Skin of body (tissue), 2 donors: ENCODE results near the gene FGFR3. TPM values are rescaled to one million over a fixed set of nuclear protein-coding genes. Genes with fewer than 3 reads are reported as not detected.

ENCODE experiments used
- DNase-seq: peaks from one replicate; lab custom pipeline; 2025; lab: John Stamatoyannopoulos, UW
- total RNA-seq: library from RNA; depleted of rRNA; stranded (reverse); fragments of >200 nt; gene quantifications from one replicate; pipeline ENCODE4 v1.2.3, GENCODE V29; 2014

FGFR3 gene
- total RNA-seq, 1 donor from 2014 or later: 30.4 TPM

DNA sequence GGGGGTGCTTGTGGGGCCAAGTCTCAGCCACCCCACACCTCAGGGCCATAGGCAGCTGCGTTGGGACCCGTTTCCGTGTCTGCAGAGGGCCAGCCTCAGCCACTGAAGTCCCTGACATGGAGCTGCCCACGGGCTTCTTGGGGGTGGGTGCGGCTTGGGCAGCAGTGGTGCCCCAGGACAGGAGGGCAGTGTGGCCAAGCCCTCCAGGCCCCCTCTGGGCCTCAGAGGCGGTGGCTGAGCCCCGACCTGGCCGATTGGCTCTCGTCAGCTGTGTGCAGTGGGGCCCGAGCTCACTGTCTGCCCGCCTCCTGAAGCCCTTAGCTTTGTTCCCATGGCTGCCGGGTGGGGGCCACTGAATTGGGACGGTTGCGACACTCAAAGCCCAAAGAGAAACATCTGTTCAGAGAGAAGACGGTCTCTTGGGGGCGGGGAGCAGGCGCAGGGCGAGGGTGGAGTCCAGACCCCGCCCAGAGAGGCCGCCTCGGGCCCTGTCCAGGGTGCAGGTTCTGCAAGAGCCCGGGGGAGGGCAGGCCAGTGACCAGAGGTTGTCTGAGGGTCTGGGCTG is 9.1 kb downstream of the FGFR3 start:
- DNase-seq: no peak

DNA sequence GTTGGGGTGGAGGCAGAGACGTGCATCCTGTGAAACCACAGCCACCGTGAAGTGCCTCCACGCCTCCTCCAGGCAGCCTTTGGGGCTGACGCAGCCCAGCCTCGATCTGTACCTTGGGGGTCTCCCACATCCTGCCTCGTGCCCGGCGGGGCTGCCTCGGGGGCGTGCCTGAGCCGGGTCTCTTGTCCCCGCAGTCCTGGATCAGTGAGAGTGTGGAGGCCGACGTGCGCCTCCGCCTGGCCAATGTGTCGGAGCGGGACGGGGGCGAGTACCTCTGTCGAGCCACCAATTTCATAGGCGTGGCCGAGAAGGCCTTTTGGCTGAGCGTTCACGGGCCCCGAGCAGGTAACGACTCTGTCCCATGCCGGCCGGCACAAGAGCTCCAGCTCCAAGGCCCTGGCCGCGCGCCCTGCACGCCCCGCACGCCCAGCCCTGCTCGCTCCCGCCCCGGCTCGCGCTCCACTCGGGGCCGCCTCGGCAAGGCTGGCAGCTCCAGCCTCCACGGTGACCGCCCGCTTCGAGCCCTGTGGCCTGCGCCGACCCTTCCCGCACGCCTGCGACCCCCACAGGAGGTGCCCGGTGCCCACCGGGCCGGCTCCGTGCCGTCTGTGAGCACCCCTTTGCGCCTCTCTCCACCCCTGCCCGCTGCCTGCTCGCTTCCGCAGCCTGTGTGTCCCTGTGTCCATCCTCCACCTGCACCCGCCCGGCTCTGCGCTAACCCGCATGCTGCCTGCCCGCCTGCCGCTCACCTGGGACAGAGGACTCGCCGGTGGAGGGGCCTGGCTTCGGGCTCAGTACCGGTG is 9.8 kb downstream of the FGFR3 start:
- DNase-seq: no peak

DNA sequence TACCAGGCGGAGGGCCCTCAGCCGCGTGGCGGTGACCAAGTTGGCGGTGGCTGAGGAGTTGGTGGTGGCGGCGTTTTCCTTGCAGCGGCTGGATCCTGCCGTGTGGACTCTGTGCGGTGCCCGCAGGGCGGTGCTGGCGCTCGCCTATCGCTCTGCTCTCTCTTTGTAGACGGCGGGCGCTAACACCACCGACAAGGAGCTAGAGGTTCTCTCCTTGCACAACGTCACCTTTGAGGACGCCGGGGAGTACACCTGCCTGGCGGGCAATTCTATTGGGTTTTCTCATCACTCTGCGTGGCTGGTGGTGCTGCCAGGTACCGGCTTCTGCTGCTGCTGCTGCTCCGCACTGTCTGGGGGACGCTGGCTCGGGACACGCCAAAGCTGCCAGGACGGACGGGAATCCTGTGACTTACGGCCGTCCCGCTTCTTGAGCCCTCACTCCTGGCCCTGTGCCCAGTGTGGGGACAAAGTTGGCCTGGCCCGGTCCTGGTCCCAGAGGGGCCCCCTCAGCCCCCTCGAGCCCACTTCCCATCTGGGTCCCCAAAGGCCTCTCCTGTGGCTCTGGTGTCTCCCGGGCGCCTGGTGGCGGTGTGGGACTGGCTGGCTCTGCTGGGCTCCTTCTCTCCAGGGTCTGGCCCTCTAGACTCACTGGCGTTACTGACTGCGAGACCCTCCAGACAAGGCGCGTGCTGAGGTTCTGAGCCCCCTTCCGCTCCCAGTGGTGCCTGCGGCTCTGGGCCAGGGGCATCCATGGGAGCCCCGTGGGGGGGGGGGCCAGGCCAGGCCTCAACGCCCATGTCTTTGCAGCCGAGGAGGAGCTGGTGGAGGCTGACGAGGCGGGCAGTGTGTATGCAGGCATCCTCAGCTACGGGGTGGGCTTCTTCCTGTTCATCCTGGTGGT is 10.7 kb downstream of the FGFR3 start:
- no peak for DNase-seq

DNA sequence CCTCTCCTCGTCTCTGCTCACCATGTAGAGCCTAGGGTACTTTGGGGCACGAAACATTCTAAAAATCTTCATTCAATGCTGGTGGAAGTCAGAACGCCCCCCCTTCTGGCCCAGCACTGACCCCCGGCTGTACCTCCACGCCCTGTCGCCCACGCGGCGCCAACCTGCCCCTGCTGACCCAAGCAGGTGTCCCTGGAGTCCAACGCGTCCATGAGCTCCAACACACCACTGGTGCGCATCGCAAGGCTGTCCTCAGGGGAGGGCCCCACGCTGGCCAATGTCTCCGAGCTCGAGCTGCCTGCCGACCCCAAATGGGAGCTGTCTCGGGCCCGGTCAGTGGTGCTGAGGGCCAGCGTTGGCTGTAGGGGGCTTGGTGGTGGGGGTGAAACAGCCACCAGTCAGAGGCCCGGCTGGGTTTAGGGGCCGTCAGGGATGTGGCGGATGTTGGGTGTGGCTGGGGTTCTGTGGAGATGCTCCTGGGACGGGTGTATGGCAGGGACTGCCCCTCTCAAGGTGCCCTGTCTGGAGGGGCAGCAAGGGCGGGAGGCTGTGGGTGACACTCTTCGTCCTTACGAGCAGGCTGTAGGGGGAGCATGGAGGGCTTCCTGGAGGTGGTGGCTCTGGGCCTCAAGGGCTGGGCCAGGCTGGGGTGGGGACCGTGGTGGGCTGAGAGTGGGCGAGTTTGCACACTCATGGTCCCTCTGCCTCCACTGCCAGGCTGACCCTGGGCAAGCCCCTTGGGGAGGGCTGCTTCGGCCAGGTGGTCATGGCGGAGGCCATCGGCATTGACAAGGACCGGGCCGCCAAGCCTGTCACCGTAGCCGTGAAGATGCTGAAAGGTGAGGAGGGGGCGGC is 11.8 kb downstream of the FGFR3 start:
- DNase-seq: no peak

DNA sequence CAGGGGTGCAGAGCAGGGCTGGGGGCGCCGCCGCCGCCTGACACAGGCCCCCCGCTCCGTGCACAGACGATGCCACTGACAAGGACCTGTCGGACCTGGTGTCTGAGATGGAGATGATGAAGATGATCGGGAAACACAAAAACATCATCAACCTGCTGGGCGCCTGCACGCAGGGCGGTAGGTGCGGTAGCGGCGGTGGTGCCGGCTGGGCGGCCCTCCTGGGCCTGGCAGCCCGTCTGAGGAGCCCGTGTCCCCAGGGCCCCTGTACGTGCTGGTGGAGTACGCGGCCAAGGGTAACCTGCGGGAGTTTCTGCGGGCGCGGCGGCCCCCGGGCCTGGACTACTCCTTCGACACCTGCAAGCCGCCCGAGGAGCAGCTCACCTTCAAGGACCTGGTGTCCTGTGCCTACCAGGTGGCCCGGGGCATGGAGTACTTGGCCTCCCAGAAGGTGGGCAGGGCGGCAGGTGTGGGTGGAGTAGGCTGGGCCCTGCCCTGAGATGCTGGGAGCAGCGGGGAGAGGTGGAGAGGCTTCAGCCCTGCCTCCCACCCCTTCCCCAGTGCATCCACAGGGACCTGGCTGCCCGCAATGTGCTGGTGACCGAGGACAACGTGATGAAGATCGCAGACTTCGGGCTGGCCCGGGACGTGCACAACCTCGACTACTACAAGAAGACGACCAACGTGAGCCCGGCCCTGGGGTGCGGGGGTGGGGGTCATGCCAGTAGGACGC is 12.6 kb downstream of the FGFR3 start:
- DNase-seq: no peak

DNA sequence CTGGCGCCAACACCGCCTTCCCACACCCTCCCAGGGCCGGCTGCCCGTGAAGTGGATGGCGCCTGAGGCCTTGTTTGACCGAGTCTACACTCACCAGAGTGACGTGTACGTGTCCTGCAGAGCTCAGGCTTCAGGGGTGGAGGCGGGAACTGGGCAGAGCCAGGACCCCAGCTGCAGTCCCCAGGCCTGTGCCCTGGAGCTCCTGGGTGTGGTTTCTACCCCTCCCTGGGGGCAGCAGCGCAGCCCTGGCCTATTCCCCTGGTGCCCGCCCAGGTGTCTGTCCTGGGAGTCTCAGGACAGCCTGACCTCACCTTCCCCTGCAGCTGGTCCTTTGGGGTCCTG is 13.1 kb downstream of the FGFR3 start:
- DNase-seq: no peak

DNA sequence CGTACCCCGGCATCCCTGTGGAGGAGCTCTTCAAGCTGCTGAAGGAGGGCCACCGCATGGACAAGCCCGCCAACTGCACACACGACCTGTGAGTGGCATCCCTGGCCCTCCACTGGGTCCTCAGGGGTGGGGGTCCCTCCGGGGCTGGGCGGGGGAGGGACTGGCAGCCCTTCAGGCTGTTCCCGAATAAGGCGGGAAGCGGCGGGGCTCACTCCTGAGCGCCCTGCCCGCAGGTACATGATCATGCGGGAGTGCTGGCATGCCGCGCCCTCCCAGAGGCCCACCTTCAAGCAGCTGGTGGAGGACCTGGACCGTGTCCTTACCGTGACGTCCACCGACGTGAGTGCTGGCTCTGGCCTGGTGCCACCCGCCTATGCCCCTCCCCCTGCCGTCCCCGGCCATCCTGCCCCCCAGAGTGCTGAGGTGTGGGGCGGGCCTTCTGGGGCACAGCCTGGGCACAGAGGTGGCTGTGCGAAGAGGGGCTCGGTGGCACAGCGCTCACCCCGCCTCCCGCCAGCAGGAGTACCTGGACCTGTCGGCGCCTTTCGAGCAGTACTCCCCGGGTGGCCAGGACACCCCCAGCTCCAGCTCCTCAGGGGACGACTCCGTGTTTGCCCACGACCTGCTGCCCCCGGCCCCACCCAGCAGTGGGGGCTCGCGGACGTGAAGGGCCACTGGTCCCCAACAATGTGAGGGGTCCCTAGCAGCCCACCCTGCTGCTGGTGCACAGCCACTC is 13.7 kb downstream of the FGFR3 start:
- no peak for DNase-seq

DNA sequence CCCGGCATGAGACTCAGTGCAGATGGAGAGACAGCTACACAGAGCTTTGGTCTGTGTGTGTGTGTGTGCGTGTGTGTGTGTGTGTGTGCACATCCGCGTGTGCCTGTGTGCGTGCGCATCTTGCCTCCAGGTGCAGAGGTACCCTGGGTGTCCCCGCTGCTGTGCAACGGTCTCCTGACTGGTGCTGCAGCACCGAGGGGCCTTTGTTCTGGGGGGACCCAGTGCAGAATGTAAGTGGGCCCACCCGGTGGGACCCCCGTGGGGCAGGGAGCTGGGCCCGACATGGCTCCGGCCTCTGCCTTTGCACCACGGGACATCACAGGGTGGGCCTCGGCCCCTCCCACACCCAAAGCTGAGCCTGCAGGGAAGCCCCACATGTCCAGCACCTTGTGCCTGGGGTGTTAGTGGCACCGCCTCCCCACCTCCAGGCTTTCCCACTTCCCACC is 14.3 kb downstream of the FGFR3 start:
- no peak for DNase-seq

DNA sequence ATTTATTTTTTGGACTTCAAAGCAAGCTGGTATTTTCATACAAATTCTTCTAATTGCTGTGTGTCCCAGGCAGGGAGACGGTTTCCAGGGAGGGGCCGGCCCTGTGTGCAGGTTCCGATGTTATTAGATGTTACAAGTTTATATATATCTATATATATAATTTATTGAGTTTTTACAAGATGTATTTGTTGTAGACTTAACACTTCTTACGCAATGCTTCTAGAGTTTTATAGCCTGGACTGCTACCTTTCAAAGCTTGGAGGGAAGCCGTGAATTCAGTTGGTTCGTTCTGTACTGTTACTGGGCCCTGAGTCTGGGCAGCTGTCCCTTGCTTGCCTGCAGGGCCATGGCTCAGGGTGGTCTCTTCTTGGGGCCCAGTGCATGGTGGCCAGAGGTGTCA is 15.3 kb downstream of the FGFR3 start:
- no peak for DNase-seq

DNA sequence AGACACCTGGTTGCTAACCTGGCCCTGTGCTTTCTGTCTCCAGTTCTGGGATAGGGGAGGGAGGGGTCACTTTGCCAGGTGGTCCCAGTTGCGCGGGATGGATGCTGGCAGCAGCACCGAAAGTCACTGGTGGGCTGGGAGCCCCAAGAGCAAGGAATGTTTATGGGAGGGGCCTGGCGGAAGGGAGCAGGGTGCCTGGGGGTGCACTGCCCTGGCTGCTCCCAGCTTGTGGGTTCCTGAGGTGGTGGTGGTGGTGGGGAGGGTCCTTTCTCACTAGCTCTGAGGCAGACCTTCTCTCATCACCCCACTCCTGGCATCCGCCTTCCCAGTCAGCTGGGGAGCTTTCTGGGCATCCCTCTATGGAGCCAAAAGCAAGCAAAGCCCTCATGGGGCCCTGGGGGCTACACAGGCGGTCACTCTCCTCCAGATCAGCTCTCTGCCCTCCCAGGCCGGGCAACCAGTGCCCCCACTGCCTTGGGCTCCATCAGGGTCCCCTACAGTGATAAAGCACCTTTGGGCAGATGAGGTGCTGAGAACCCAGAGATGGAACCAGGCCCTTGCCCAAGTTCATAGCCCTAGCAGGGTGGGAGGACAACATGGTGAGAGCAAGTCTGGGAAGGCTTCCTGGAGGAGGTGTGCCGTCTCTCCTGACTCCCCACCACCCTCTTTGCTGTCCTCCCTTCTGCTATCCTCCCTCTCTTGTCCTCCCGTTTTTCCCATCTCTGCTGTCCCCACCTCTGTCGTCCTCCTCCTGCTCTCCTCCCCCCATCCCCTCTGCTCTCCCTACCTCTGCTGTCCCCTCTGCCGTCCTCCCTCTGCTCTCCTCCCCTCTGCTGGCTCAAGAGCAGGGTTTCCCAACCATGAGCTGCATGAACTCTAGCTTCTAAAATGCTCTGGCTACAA is 16.0 kb downstream of the FGFR3 start:
- DNase-seq: no peak

DNA sequence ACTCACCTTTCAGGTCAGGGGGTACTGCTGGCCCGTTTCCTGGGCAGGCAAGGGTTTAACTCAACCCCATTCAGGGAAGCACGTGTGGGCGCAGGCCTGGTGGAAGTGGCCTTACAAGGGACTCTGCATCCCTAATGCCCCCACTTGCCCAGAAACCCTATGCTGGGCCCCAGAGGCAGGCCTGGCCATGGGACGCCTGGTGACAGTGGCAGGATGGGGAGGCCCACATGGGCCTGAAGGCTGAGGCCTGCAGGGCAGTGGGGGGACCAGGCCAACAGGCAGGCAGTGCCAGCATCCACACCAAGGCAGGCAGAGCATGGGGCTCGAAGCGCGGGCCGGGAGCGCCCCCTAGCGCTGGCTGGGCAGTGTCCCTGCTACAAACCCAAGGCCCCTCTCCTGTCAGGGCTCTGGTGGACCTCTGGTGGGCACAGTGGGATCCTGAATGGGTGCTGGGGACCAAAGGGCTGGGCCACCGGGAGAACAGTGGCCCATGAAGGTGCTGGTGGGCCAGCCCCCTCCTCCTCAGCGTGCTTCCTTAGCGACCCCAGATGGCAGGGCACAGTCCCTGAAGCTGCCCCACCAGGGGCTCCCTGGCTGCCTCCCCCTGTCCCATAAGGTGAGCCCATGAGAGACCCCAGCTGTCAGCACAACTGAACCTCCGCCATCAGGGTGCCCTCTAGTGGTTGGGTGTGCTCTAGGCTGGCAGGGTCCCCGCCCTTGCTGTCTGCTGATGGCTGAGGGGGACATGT is 16.8 kb downstream of the FGFR3 start:
- DNase-seq: peak; percentile 49

DNA sequence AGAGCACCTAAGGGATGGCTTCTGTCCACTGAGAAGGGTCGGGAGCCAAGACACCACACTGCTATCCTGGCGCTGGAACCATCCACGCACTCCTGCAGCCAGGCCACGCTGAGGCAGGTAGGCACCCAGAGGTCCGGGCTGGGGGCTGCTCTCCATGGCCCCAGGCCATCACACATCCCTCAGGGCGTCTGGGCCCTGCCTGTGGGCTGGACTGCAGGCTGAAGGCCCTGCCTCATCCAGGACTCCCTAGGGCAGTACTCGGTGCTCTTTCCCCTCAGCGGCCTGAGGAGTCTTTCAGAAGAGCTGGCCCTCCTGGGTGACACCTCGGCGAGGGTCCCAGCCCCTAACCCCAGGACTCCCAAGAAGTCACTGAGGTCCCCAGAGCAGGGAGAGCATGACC is 17.7 kb downstream of the FGFR3 start:
- DNase-seq: no peak

DNA sequence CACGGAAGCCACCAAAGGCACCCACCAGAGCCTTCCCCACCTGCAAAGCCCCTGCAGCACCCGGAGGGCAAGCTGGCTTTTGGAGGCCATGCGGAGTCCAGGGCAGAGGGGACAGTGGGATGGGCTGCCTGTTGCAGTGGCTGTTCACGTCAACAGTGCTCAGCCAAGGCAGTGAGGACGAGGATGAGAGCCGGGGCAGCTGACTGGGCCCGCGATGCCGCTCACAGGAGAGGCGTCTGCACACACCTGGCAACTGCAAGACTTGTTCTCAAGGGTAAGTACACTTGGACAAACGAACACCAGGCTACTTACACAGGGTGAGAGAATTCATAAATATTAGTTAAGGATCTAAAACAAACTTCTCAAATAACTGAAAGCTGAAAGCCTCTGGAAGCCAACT is 19.6 kb downstream of the FGFR3 start:
- DNase-seq: no peak

DNA sequence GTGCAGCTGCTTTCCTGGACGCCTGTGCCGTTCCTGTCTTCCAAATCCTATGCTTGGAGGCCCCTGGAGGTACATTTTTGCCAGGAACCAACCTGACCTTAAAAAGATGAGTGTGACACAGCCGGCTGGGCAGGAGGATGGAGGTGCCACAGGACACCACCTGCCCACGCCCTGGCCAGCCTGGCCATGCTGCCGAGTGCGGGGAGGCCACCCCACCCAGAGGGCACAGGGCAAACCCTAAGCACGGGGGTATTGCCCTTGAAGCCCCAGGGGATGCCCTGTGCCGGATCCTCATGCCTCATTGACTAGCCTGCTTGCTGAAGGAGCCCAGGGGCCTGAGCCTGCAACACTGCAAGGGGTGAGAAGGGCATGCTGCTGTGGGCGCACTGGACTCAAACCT is 20.1 kb downstream of the FGFR3 start:
- DNase-seq: no peak

DNA sequence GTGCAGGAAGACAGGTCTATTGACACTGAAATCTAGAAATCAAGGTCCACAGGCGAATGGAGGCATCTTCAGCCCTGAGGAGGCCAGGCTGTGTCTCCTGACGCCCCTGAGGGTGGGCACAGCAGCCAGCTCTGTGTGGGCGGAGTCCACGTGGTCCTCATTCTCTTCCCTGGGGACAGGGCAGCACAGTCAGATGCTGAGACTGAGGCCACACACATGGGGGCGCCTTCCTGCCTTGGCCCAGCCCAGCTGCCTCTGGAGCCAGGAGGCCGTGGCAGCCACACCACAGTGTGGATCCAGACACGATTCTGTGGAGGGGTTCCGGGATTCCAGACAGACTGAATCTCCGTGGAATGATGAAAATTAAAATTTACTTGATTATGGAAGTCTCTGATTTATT is 20.8 kb downstream of the FGFR3 start:
- DNase-seq: no peak

DNA sequence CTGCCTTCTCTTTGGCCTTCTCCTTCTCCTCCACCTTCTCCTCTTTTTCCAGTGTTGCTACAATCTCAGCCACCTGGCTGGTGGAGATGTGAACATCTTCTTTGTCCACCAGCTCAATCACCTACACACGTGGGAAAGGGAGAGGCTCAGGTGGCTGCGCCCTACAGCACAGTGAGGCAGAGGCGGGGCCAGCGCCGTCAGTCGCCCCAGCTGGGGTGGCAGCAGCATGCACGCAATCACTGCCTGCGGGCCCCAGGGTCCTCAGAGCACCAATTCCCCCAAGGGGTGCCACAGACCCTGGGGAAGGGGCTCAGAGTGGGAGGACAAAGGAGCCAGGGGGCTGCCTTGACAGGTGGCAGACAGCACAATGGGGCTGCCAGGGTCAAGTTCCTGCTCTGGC is 21.4 kb downstream of the FGFR3 start:
- no peak for DNase-seq

DNA sequence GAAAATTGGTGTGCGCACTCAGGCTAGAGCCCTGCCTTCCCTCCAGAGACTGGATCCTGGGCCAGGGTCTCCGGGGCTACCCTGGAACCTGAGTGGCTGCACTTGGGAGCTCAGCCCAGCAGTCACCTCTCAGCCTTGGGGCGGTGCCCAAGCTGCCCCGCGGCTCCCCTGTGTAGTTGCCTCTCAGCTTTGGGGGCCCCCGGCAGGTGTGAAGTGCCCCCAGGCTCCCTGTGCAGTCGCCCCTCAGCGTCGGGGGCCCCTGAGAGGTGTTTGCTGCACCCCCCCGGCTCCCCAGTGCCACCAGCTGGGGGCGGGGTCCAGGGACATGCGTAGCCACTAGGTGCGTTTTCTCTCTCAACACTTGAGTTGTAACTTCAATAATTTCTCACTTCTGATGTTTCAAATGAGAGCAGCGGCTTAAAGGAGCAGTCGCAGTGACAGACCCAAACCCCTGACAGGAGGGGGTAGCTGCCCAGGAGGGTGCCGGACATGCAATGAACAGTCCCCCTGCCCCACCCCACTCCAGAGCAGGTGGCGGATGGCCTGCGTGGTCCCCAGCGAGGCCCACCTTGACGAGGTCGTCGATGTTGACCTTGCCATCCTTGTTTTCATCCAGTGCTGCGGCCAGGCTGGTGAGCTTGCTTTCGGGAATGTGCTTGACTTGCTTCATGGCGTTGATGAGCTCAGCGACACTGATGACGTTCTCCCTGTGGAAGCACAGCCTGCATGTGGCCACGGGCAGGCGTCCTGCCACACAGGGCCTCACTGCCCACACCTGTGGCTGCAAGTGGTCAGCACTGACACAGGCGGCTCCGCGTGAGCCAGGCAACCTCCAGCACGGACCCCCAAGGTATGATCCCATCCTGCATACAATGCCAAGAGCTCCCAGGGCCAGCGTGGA is 22.3 kb downstream of the FGFR3 start:
- DNase-seq: no peak
